RWPE1 (cell line): ENCODE measurements around the gene GP1BA.
A peak's percentile ranks its signal among the peaks of the same experiment; 100 is the strongest.

Experiments
- CTCF ChIA-PET: fragments of 350-600 bp; sonication (Branson Sonifier 250); formaldehyde crosslinking; extraction: SDS; loops from one replicate; lab custom pipeline; 2021; lab: Yijun Ruan, JAX
- POLR2A ChIA-PET: fragments of 400-600 bp; formaldehyde crosslinking; extraction: SDS; loops from one replicate; lab custom pipeline; 2020; ENCODE audit warnings: antibody characterized with exemption; ENCODE audit not compliant: low non-redundant PET; lab: Yijun Ruan, JAX
- DNase-seq: peaks from one replicate; pipeline ENCODE4 v3.0.0; 2012; ENCODE audit warnings: low spot score
- H3K27ac ChIP-seq: fragments of 450-650 bp; 2 replicates; pipeline ENCODE4 v1.5.1; 2017
- TF ChIP-seq, protein P1 (sequence below): fragments of 450-650 bp; conservative IDR thresholded peaks from 2 replicates; pipeline ENCODE4 v1.5.1; 2017; ENCODE audit warnings: low read depth, mild to moderate bottlenecking

GP1BA gene

DNA sequence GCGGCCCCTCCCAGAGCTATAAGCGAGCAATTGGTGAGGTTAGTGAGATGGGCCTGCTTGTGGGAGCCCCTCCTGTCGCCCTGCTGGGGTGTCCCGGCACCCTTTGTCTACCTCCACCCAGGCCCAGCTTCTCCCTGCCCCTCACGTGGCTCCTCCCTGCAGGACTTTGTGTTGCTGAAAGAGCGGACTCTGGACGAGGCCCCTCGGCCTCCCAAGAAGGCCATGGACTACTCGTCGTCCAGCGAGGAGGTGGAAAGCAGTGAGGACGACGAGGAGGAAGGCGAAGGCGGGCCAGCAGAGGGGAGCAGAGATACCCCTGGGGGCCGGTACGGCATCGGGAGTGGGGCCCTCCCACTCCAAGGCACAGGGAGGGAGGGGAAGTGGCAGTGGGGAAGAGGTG lies 38.8 kb upstream of the GP1BA start:
- no peak for DNase-seq
- TF ChIP-seq, protein P1, sequence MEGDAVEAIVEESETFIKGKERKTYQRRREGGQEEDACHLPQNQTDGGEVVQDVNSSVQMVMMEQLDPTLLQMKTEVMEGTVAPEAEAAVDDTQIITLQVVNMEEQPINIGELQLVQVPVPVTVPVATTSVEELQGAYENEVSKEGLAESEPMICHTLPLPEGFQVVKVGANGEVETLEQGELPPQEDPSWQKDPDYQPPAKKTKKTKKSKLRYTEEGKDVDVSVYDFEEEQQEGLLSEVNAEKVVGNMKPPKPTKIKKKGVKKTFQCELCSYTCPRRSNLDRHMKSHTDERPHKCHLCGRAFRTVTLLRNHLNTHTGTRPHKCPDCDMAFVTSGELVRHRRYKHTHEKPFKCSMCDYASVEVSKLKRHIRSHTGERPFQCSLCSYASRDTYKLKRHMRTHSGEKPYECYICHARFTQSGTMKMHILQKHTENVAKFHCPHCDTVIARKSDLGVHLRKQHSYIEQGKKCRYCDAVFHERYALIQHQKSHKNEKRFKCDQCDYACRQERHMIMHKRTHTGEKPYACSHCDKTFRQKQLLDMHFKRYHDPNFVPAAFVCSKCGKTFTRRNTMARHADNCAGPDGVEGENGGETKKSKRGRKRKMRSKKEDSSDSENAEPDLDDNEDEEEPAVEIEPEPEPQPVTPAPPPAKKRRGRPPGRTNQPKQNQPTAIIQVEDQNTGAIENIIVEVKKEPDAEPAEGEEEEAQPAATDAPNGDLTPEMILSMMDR: no peak
- H3K27ac ChIP-seq: no peak overlapping the region
- CTCF ChIA-PET: no interaction called here
- POLR2A ChIA-PET: no interaction called here

GRCh38 chr17:4893721-4894560 lies 38.1 kb upstream of the GP1BA start:
- H3K27ac ChIP-seq: 0 out of 2 replicates have a peak overlapping the region, but pooled peaks have one; percentile 1
- TF ChIP-seq, protein P1: no peak
- DNase-seq: no peak
- ChIA-PET CTCF (interaction anchor here (0.6 kb wide), 1 partner anchor 10 kb away, joined by 3 read pairs; no protein-coding TSS in a partner anchor), POLR2A (no interaction called here)

GRCh38 chr17:4895121-4895520 lies 37.0 kb upstream of the GP1BA start:
- ChIA-PET CTCF (no interaction called here), POLR2A (no interaction called here)
- peak overlapping the region; percentile 1; the same call in 1 of the 2 replicates for H3K27ac ChIP-seq
- no peak for DNase-seq
- TF ChIP-seq, protein P1: no peak

DNA sequence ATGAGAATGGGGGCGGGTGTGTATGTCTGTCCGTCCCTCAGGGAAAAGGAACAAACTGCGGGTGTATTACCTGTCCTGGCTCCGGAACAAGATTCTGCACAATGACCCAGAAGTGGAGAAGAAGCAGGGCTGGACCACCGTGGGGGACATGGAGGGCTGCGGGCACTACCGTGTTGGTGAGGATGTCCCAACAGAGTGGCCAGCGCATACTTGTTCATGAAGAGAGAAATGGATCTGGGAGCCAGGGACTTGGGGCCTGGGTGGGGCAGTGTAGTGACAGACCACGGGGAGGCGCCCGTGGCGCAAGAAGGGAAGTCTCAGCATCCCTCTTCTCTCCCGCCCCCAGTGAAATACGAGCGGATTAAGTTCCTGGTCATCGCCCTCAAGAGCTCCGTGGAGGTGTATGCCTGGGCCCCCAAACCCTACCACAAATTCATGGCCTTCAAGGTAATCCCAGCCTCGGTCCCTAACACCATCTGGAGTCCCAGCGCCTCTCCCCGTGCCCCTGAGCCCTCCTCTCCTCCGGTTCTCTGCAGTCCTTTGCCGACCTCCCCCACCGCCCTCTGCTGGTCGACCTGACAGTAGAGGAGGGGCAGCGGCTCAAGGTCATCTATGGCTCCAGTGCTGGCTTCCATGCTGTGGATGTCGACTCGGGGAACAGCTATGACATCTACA lies 36.3 kb upstream of the GP1BA start:
- DNase-seq: no peak
- ChIA-PET CTCF (interaction anchor here (0.6 to 0.7 kb wide), 2 partner anchors 10 to 197 kb away, joined by 3 to 6 read pairs; no protein-coding TSS in a partner anchor), POLR2A (no interaction called here)
- TF ChIP-seq, protein P1: no peak; the same call in 1 of the 2 replicates
- peak overlapping the region; percentile 67 for H3K27ac ChIP-seq

DNA sequence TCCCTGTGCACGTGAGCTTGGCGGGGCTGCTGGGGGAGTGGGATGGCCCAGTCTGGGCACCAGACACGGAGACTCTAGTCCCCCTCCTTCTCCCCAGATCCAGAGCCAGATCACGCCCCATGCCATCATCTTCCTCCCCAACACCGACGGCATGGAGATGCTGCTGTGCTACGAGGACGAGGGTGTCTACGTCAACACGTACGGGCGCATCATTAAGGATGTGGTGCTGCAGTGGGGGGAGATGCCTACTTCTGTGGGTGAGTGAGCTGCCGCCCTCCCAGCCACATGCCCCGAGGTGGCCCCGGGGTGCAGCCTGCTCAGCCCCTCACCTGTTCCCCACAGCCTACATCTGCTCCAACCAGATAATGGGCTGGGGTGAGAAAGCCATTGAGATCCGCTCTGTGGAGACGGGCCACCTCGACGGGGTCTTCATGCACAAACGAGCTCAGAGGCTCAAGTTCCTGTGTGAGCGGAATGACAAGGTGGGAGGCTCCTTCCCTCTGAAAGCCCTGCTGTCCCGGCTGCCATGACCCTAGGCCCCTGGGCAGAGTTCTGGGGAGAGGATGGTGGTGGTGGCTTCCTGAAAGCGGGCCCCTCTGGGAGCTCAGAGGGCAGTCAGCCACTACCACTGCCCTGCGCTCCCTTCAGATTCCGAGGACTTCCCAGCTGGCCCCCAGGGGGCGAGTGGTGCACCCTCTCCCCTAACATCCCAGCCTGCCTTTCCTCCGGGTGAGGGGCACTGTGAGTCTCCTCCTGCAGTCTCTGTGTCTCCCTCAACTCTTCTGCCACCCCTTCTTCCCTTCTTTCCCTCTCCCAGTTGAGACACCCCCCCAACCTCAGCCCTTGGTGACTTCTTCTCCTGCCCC lies 35.5 kb upstream of the GP1BA start:
- TF ChIP-seq, protein P1: no peak
- POLR2A ChIA-PET: no interaction called here
- CTCF ChIA-PET: interaction anchor here (0.6 to 0.7 kb wide), 4 partner anchors 10 to 198 kb away, joined by 3 to 6 read pairs (median 4); no protein-coding TSS in a partner anchor
- DNase-seq: no peak
- H3K27ac ChIP-seq: peak overlapping the region; percentile 67
